ENCODE data around the gene UFSP1.

UFSP1 gene

DNA sequence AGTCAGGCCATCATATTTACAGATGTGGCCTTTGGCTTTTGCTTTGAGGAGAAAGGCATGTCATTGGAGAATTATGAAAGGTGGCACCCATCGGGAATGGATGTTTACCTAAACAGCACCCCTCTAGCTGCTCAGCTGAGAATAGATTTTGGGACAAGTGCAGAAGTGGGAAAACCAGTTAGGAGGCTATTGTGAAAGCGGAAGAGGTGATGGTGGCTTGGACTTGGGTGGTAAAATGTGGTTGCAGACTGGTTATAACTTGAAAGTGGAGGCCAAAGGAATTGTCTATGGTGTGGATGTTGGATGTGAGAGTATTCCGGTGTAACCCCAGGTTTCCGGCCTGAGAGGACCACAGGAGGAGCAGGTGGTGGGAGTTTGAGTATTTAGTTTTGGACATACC lies 42.2 kb downstream of the UFSP1 start:
- Histone ChIP-seq H3K27me3 (replicated peaks; ENCODE audit: control insufficient read depth, insufficient read depth, low read length) (no peaks in the 10 kb centered on the region), H3K9ac (ENCODE audit: low read length) (no peak overlapping the region), H3K4me3 (ENCODE audit: low read length) (no peak overlapping the region), H3K9me3 (ENCODE audit: control insufficient read depth, low read length) (no peaks in the 10 kb centered on the region), H3K36me3 (ENCODE audit: control insufficient read depth, insufficient read depth, low read length, severe bottlenecking) (no peaks in the 10 kb centered on the region), H3K4me1 (ENCODE audit: control insufficient read depth, insufficient read depth, low read length) (peaks cover 2% of the 10 kb centered on the region)
- no peak for DNase-seq (ENCODE audit: low read depth)

DNA sequence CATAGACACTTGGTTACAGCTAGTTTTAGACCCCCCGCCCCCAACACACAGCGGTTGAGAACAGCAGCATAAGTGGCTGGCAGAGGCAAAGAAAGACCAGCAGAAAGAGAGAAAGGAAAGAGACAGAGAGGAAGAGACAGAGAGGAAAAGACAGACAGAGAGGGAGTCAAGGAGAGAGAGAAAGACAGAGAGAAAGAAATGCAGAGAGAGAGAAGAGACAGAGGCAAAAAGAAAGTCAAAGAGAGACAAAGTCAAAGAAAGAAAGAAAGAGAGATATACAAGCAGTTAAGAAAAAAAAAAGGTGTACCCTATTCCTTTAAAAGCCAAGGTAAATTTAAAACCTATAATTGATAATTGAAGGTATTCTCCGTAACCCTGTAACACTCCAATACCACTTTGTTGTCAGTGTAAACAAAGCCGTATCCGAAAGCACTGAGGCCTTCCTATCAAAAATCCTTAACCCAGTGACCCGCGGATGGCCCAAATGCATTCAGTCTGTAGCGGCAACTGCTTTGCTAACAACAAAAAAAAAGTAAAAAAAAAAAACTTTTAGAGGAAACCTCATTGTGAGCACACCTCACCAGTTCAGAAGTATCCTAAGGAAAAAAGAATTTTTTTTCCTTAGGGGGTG lies 48.9 kb downstream of the UFSP1 start:
- H3K4me3 ChIP-seq (ENCODE audit: low read length): no peak overlapping the region
- no peaks in the 10 kb centered on the region for H3K4me1 ChIP-seq (ENCODE audit: control insufficient read depth, insufficient read depth, low read length)
- no peak for DNase-seq (ENCODE audit: low read depth)

DNA sequence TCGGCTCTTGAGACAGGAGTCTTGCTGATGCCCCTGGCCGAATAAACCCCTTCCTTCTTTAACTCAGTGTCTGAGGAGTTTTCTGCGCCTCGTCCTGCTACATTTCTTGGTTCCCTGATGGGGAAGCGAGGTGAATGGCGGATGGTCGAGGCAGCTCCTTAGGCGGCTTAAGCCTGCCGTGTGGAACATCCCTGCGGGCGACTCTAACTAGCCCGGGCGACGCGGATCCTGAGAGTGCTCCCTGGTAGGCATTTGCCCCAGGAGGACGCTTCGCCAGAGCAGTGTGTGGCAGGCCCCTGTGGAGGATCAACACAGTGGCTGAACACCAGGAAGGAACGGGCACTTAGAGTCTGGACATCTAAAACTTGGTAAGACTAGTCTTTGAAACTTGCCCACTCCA lies 50.2 kb downstream of the UFSP1 start:
- H3K4me1 ChIP-seq (ENCODE audit: control insufficient read depth, insufficient read depth, low read length): no peaks in the 10 kb centered on the region
- DNase-seq (ENCODE audit: low read depth): no peak
- H3K9me3 ChIP-seq (ENCODE audit: control insufficient read depth, low read length): no peaks in the 10 kb centered on the region
- no peaks in the 10 kb centered on the region for H3K36me3 ChIP-seq (ENCODE audit: control insufficient read depth, insufficient read depth, low read length, severe bottlenecking)
- no peak overlapping the region for H3K9ac ChIP-seq (ENCODE audit: low read length)
- H3K27me3 ChIP-seq (replicated peaks; ENCODE audit: control insufficient read depth, insufficient read depth, low read length): no peaks in the 10 kb centered on the region
- H3K4me3 ChIP-seq (ENCODE audit: low read length): no peak overlapping the region

More for the DNA sequence above, 48.9 kb downstream of the UFSP1 start:
- H3K36me3 ChIP-seq (ENCODE audit: control insufficient read depth, insufficient read depth, low read length, severe bottlenecking): no peaks in the 10 kb centered on the region
- H3K27me3 ChIP-seq (replicated peaks; ENCODE audit: control insufficient read depth, insufficient read depth, low read length): no peaks in the 10 kb centered on the region
- H3K9me3 ChIP-seq (ENCODE audit: control insufficient read depth, low read length): no peaks in the 10 kb centered on the region
- no peak overlapping the region for H3K9ac ChIP-seq (ENCODE audit: low read length)

Data from adipocyte (in vitro differentiated cells).